K562 (cell line): ENCODE data around the gene CCDC9B. TPM values are rescaled to one million over a fixed set of nuclear protein-coding genes. Genes with fewer than 3 reads are reported as not detected.

ENCODE experiments used
- C11orf30 ChIP-seq: fragments of 450-650 bp; IDR thresholded peaks from 2 replicates; pipeline ENCODE4 v1.6.1; 2016; ENCODE audit warnings: low read depth, mild to moderate bottlenecking
- E2F3 ChIP-seq: fragments of 250-450 bp; sonication (Bioruptor Pico); IDR thresholded peaks from 2 replicates; pipeline ENCODE4 v1.4.0; 2020; ENCODE audit warnings: mild to moderate bottlenecking
- GTF2E2 ChIP-seq: fragments of 200-800 bp; sonication (Bioruptor generic); IDR thresholded peaks from 2 replicates; pipeline ENCODE4 v1.6.1; 2016; ENCODE audit warnings: missing genetic modification characterization, missing compliant biosample characterization
- MAZ ChIP-seq, 2 experiments: fragments of 450-650 bp in 1 of 2; sonication (generic) in 1 of 2; formaldehyde crosslinking; IDR thresholded peaks in 1 of 2; conservative IDR thresholded peaks in 1 of 2; 2 replicates each; pipeline versions ENCODE4 v1.4.0 to v1.5.0; 2020; ENCODE audit warnings: mild to moderate bottlenecking in 1 of 2, missing genetic modification reagents in 1 of 2
- MXI1 ChIP-seq: IDR thresholded peaks from 2 replicates; pipeline ENCODE4 v1.6.1; 2011; ENCODE audit warnings: low read depth, mild to moderate bottlenecking, improper control_type of control experiment, low read length
- MYBL2 ChIP-seq, 2 experiments: fragments of 450-650 bp in 1 of 2; sonication (generic) in 1 of 2; formaldehyde crosslinking in 1 of 2; IDR thresholded peaks; 2 replicates each; pipeline versions ENCODE4 v1.6.1 to v1.8.1; 2017 to 2022; ENCODE audit warnings: borderline replicate concordance in 1 of 2, inconsistent platforms in 1 of 2, low read depth in 1 of 2, mild to moderate bottlenecking in 1 of 2, missing genetic modification reagents in 1 of 2, moderate library complexity in 1 of 2
- NFE2 ChIP-seq: IDR thresholded peaks from 2 replicates; pipeline ENCODE4 v1.6.1; 2014; ENCODE audit warnings: antibody characterized with exemption, low read depth
- polyA plus RNA-seq, 8 experiments: library from polyadenylated mRNA; depleted of rRNA in 4 of 8; stranded (reverse) in 5 of 8; unstranded in 3 of 8; fragments of >200 nt; fragmentation: Nextera tagmentation in 2 of 8; fragmentation: Illumina TruSeq in 1 of 8; extraction: Ambion mirVana in 2 of 8; extraction: Trizol in 1 of 8; gene quantifications; 2 replicates each; pipeline versions ENCODE4 v1.2.1 to v1.2.3, GENCODE V29; 2011 to 2014; ENCODE audit warnings: inconsistent platforms in 1 of 8, missing spikeins in 1 of 8
- total RNA-seq, 7 experiments: library from RNA; depleted of rRNA in 6 of 7; stranded (reverse); fragments of >200 nt in 6 of 7; fragmentation: Illumina TruSeq in 2 of 7; extraction: Trizol in 2 of 7; gene quantifications; 2 replicates each; pipeline versions ENCODE4 v1.2.1 to v1.2.3, GENCODE V29; 2011 to 2021; ENCODE audit warnings: low replicate concordance in 1 of 7
- TF ChIP-seq, protein P1 (sequence below): sonication (generic); formaldehyde crosslinking; IDR thresholded peaks from 2 replicates; pipeline ENCODE4 v1.8.0; 2023; ENCODE audit warnings: missing genetic modification reagents, mild to moderate bottlenecking, borderline replicate concordance
- TF ChIP-seq, protein P2 (sequence below): sonication (generic); formaldehyde crosslinking; IDR thresholded peaks from 2 replicates; pipeline ENCODE4 v1.8.0; 2022; ENCODE audit warnings: mild to moderate bottlenecking, missing genetic modification reagents
- TF ChIP-seq, protein P3 (sequence below): IDR thresholded peaks from 3 replicates; pipeline ENCODE4 v1.6.1; 2011; ENCODE audit warnings: borderline replicate concordance, mild to moderate bottlenecking, moderate library complexity; ENCODE audit not compliant: insufficient read length; ENCODE audit errors: extremely low read depth
- TF ChIP-seq, protein P4 (sequence below): fragments of 450-650 bp; formaldehyde crosslinking; IDR thresholded peaks from 2 replicates; pipeline ENCODE4 v1.4.0; 2020; ENCODE audit warnings: mild to moderate bottlenecking, moderate library complexity
- TF ChIP-seq, protein P5 (sequence below): fragments of 450-650 bp; IDR thresholded peaks from 2 replicates; pipeline ENCODE4 v1.6.1; 2018; ENCODE audit warnings: mild to moderate bottlenecking, low read depth; ENCODE audit not compliant: partially characterized antibody

Gene CCDC9B
- total and polyA plus RNA-seq, 9 of the 15 experiments (the other 6 are each of a cell fraction or from before 2014, with no cell fraction given), result 0.01 to 0.47 (median 0.15) TPM; not detected in 1

DNA sequence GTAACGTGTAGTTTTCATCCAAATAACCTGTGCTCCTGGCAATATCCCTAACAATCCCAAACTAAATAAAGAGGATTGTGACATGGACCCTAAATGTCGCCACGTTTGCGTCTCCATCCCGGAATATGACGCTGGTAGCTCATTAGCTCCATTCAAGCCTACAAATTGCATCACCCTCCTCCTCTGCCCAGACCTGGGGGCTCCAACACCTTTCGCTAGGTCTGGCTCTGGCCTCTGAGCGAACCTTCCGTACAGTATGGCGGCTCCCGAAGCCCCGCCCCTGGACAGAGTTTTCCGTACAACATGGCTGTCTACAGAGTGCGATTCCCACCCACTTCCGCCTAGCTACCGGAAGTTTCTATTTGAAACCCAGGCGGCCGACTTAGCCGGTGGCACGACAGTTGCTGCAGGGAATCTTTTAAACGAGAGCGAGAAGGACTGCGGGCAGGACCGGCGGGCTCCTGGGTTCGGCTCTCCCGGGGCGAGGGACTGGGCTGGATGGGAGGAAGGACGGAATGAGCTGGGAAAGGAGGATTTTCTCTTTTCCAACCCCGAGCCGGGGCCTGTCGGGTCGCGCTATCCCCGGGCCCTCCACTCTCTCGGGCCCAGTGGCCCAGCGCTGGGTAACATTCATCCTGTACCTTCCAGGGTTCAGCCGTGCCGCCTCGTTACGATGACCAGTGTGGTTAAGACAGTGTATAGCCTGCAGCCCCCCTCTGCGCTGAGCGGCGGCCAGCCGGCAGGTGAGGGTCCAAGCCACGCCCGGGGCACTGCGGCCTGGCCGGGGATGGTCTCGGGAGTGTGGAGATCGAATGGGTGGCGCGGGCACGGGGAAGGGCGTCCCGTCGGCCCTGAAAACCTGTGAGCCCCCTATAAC lies 42.1 kb upstream of the CCDC9B start, which contains the start of gene KNSTRN (continued):
- TF ChIP-seq, protein P1, sequence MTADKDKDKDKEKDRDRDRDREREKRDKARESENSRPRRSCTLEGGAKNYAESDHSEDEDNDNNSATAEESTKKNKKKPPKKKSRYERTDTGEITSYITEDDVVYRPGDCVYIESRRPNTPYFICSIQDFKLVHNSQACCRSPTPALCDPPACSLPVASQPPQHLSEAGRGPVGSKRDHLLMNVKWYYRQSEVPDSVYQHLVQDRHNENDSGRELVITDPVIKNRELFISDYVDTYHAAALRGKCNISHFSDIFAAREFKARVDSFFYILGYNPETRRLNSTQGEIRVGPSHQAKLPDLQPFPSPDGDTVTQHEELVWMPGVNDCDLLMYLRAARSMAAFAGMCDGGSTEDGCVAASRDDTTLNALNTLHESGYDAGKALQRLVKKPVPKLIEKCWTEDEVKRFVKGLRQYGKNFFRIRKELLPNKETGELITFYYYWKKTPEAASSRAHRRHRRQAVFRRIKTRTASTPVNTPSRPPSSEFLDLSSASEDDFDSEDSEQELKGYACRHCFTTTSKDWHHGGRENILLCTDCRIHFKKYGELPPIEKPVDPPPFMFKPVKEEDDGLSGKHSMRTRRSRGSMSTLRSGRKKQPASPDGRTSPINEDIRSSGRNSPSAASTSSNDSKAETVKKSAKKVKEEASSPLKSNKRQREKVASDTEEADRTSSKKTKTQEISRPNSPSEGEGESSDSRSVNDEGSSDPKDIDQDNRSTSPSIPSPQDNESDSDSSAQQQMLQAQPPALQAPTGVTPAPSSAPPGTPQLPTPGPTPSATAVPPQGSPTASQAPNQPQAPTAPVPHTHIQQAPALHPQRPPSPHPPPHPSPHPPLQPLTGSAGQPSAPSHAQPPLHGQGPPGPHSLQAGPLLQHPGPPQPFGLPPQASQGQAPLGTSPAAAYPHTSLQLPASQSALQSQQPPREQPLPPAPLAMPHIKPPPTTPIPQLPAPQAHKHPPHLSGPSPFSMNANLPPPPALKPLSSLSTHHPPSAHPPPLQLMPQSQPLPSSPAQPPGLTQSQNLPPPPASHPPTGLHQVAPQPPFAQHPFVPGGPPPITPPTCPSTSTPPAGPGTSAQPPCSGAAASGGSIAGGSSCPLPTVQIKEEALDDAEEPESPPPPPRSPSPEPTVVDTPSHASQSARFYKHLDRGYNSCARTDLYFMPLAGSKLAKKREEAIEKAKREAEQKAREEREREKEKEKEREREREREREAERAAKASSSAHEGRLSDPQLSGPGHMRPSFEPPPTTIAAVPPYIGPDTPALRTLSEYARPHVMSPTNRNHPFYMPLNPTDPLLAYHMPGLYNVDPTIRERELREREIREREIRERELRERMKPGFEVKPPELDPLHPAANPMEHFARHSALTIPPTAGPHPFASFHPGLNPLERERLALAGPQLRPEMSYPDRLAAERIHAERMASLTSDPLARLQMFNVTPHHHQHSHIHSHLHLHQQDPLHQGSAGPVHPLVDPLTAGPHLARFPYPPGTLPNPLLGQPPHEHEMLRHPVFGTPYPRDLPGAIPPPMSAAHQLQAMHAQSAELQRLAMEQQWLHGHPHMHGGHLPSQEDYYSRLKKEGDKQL (CRISPR knock-in tag), result no peak
- TF ChIP-seq E2F3 (0 out of 2 replicates have a peak, but pooled peaks have one; percentile 22), MXI1 (no peak), MAZ (CRISPR knock-in tag; conservative IDR thresholded peaks at IDR 0.05 in 1 of 2, IDR thresholded peaks at IDR 0.05 in 1 of 2) (no peak; a peak in 1 of 4 replicates), C11orf30 (peak; percentile 35; the same call in 1 of the 2 replicates), NFE2 (no peak), GTF2E2 (tag) (peak; percentile 63; the same call in 1 of the 2 replicates), MYBL2 (IDR thresholded peaks at IDR 0.05; ENCODE audit: low read depth) (peak; percentile 96), MYBL2 (CRISPR knock-in tag; IDR thresholded peaks at IDR 0.05; ENCODE audit: borderline replicate concordance) (no peak)
- TF ChIP-seq, protein P2, sequence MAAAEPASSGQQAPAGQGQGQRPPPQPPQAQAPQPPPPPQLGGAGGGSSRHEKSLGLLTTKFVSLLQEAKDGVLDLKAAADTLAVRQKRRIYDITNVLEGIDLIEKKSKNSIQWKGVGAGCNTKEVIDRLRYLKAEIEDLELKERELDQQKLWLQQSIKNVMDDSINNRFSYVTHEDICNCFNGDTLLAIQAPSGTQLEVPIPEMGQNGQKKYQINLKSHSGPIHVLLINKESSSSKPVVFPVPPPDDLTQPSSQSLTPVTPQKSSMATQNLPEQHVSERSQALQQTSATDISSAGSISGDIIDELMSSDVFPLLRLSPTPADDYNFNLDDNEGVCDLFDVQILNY (CRISPR knock-in tag), result no peak
- TF ChIP-seq, protein P3, sequence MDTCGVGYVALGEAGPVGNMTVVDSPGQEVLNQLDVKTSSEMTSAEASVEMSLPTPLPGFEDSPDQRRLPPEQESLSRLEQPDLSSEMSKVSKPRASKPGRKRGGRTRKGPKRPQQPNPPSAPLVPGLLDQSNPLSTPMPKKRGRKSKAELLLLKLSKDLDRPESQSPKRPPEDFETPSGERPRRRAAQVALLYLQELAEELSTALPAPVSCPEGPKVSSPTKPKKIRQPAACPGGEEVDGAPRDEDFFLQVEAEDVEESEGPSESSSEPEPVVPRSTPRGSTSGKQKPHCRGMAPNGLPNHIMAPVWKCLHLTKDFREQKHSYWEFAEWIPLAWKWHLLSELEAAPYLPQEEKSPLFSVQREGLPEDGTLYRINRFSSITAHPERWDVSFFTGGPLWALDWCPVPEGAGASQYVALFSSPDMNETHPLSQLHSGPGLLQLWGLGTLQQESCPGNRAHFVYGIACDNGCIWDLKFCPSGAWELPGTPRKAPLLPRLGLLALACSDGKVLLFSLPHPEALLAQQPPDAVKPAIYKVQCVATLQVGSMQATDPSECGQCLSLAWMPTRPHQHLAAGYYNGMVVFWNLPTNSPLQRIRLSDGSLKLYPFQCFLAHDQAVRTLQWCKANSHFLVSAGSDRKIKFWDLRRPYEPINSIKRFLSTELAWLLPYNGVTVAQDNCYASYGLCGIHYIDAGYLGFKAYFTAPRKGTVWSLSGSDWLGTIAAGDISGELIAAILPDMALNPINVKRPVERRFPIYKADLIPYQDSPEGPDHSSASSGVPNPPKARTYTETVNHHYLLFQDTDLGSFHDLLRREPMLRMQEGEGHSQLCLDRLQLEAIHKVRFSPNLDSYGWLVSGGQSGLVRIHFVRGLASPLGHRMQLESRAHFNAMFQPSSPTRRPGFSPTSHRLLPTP, result no peak
- TF ChIP-seq, protein P4, sequence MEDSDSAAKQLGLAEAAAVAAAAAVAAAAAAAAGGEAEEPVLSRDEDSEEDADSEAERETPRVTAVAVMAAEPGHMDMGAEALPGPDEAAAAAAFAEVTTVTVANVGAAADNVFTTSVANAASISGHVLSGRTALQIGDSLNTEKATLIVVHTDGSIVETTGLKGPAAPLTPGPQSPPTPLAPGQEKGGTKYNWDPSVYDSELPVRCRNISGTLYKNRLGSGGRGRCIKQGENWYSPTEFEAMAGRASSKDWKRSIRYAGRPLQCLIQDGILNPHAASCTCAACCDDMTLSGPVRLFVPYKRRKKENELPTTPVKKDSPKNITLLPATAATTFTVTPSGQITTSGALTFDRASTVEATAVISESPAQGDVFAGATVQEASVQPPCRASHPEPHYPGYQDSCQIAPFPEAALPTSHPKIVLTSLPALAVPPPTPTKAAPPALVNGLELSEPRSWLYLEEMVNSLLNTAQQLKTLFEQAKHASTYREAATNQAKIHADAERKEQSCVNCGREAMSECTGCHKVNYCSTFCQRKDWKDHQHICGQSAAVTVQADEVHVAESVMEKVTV (CRISPR knock-in tag), result no peak
- TF ChIP-seq, protein P5, sequence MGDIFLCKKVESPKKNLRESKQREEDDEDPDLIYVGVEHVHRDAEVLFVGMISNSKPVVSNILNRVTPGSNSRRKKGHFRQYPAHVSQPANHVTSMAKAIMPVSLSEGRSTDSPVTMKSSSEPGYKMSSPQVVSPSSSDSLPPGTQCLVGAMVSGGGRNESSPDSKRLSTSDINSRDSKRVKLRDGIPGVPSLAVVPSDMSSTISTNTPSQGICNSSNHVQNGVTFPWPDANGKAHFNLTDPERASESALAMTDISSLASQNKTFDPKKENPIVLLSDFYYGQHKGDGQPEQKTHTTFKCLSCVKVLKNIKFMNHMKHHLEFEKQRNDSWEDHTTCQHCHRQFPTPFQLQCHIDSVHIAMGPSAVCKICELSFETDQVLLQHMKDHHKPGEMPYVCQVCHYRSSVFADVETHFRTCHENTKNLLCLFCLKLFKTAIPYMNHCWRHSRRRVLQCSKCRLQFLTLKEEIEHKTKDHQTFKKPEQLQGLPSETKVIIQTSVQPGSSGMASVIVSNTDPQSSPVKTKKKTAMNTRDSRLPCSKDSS, result no peak
